Liver (tissue), 3 donors: ENCODE results near the gene MICU1.

Source experiments
- ATF3 ChIP-seq: IDR thresholded peaks from 2 replicates; pipeline ENCODE4 v1.6.1; 2016; ENCODE audit warnings: antibody characterized with exemption
- CTCF ChIP-seq: fragments of 150-350 bp; IDR thresholded peaks from 2 replicates; pipeline ENCODE4 v1.5.1; 2017; ENCODE audit warnings: improper control_type of control experiment, low read depth, low read length; ENCODE audit not compliant: missing input control
- EGR1 ChIP-seq, 2 donors: IDR thresholded peaks; 2 replicates each; pipeline ENCODE4 v1.6.1; 2016 to 2018; ENCODE audit warnings: antibody characterized with exemption in 2 of 2, low read depth in 2 of 2
- GABPA ChIP-seq, 2 donors: IDR thresholded peaks in 1 of 2; conservative IDR thresholded peaks in 1 of 2; 2 replicates each; pipeline ENCODE4 v1.6.1; 2016; ENCODE audit warnings: antibody characterized with exemption in 2 of 2, mild to moderate bottlenecking in 1 of 2, moderate library complexity in 1 of 2
- HNF4G ChIP-seq: IDR thresholded peaks from 2 replicates; pipeline ENCODE4 v1.6.1; 2016; ENCODE audit warnings: antibody characterized with exemption
- JUND ChIP-seq, 2 donors: IDR thresholded peaks; 2 replicates each; pipeline ENCODE4 v1.6.1; 2016; ENCODE audit warnings: antibody characterized with exemption in 2 of 2
- MAX ChIP-seq: IDR thresholded peaks from 2 replicates; pipeline ENCODE4 v1.6.1; 2016; ENCODE audit warnings: antibody characterized with exemption
- RAD21 ChIP-seq, 2 donors: IDR thresholded peaks; 2 replicates each; pipeline ENCODE4 v1.6.1; 2016; ENCODE audit warnings: antibody characterized with exemption in 2 of 2, mild to moderate bottlenecking in 2 of 2
- REST ChIP-seq: IDR thresholded peaks from 2 replicates; pipeline ENCODE4 v1.6.1; 2016; ENCODE audit warnings: antibody characterized with exemption, mild to moderate bottlenecking
- TAF1 ChIP-seq: conservative IDR thresholded peaks from 2 replicates; pipeline ENCODE4 v1.6.1; 2016; ENCODE audit warnings: antibody characterized with exemption, mild to moderate bottlenecking
- YY1 ChIP-seq: IDR thresholded peaks from 2 replicates; pipeline ENCODE4 v1.6.1; 2016; ENCODE audit warnings: antibody characterized with exemption, mild to moderate bottlenecking
- donor health status: healthy.
- donor health status: healthy.

GRCh38 chr10:72318418-72319262 lies 307.2 kb downstream of the MICU1 start:
- TF ChIP-seq CTCF = no peak
- no peak for TF ChIP-seq MAX
- no peak for TF ChIP-seq JUND (IDR thresholded peaks at IDR 0.05)
- no peak for TF ChIP-seq YY1
- no peak for TF ChIP-seq TAF1
- TF ChIP-seq ATF3 = no peak
- TF ChIP-seq GABPA (IDR thresholded peaks at IDR 0.05 in 1 of 2, conservative IDR thresholded peaks at IDR 0.05 in 1 of 2) = no peak
- no peak for TF ChIP-seq EGR1 (IDR thresholded peaks at IDR 0.05; ENCODE audit: low read depth in 2 of 2)
- TF ChIP-seq REST = no peak
- TF ChIP-seq HNF4G = no peak
- no peak for TF ChIP-seq RAD21 (IDR thresholded peaks at IDR 0.05)
